HG03439 (cell line): ENCODE measurements around the gene OSBPL3.

Source experiments
- ATAC-seq: cut with Tn5 transposase; IDR thresholded peaks from one replicate; pipeline ENCODE4 v1.9.1; 2021; ENCODE audit warnings: mild to moderate bottlenecking, moderate library complexity; ENCODE audit not compliant: unreplicated experiment

Gene OSBPL3

GRCh38 chr7:24956021-24956420, 24.0 kb downstream of the OSBPL3 start:
- no peak for ATAC-seq

GRCh38 chr7:24955313-24955712, 24.7 kb downstream of the OSBPL3 start:
- ATAC-seq, result no peak

DNA sequence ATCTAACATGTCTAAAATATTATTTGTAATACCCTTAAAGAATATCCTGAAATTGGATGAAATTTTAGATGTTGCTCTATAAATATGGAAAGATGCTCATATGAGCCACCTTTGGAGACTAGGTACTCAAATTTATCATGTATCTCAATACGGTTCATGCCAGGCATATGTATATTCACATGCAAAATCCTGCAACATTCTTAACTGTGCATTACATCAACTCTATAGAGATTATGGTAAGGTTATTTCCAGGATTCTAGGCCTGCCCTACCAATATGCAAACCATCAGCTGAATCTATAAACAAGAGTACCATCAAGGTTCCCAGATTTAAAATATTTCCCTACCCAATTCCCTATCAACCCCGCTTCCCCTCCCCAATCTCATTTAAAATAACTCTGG, 27.5 kb downstream of the OSBPL3 start:
- no peak for ATAC-seq

GRCh38 chr7:24951441-24951980, 28.5 kb downstream of the OSBPL3 start:
- no peak for ATAC-seq

- no peak for ATAC-seq
These were observed 30.1 kb downstream of the OSBPL3 start for GRCh38 chr7:24949884-24950283.

- peak; percentile 60 for ATAC-seq
These were observed 31.2 kb downstream of the OSBPL3 start for GRCh38 chr7:24948739-24949138.

- ATAC-seq, result no peak
These were observed 33.5 kb downstream of the OSBPL3 start for GRCh38 chr7:24946467-24946866.

DNA sequence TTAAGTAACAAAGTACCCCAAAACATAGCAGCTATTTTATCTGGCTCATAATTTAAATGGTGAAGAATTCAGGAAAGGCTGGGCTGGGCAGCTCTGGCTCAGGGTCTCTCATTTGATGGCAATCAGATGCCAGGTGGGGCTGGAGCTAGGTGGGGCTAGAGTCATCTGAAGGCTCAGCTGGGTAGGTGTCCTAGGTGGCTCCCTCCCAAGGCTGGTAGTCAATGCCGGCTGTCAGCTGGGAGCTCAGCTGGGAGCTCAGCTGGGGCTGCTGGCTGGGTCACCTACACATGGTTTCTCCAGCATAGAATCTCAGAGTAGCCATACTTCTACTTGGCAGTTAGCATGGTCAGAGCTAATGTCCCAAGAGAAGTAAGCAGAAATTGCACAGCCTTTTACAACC, 34.1 kb downstream of the OSBPL3 start:
- ATAC-seq, result no peak

GRCh38 chr7:24943096-24943948, 36.7 kb downstream of the OSBPL3 start:
- ATAC-seq, result no peak

DNA sequence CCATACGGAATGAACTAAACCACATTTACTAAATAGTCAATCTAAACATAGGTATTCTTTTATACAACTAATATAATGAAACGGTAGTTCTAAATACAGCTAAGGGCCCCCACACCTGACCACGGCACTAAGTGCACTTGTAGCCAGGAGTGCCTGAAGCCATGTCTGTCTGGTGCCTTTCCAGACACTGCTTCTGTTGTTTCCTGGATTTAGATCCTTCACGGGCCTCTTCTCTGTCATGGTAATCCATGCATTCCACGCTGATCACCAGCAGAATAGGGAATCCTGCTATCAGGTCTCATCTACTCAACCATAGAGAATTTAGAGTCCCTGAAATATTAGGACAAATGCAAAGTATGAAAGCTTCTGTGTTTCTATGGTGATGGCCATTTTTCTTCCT, 37.8 kb downstream of the OSBPL3 start:
- no peak for ATAC-seq

- no peak for ATAC-seq
These were observed 40.6 kb downstream of the OSBPL3 start for GRCh38 chr7:24939416-24939815.

DNA sequence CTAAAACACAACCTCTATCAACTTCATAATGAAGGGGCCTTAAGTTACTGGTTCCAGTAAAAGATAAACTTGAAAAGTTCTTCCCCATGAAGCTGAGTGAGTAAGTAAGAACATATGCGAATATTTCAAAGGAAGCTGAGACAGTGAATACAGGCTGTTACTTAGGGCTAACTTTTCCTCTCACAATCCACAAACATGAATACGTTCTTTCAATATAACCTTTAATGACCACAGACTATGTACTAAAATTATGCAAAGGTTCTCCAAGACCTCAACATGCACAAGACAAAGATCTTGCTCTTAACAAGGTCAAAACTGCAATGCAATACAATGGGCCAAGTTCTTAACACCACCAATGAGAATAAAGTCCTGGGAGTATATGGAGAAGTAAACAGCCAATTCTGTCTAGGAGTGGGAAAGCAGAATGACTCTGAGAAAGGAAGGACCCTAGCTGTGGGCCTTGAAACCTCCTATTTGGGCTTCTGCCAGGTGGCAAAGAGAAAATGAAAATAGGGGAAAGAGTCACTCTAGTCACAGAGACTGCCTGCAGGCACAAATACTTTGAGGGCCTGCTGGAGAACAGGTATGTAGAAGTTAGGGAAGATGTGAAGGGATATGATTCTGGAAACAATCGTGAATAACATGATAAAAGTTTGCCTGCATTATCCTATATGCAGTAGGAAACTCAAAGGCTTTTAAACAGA, 43.7 kb downstream of the OSBPL3 start:
- peak; percentile 67 for ATAC-seq

- ATAC-seq, result no peak
These were observed 46.7 kb downstream of the OSBPL3 start for GRCh38 chr7:24933298-24933697.

GRCh38 chr7:24932815-24933214, 47.2 kb downstream of the OSBPL3 start:
- no peak for ATAC-seq

- ATAC-seq, result no peak
These were observed 47.6 kb downstream of the OSBPL3 start for GRCh38 chr7:24932389-24932788.

- no peak for ATAC-seq
These were observed 48.1 kb downstream of the OSBPL3 start for GRCh38 chr7:24931844-24932243.

- ATAC-seq, result no peak
These were observed 49.1 kb downstream of the OSBPL3 start for GRCh38 chr7:24930856-24931255.

DNA sequence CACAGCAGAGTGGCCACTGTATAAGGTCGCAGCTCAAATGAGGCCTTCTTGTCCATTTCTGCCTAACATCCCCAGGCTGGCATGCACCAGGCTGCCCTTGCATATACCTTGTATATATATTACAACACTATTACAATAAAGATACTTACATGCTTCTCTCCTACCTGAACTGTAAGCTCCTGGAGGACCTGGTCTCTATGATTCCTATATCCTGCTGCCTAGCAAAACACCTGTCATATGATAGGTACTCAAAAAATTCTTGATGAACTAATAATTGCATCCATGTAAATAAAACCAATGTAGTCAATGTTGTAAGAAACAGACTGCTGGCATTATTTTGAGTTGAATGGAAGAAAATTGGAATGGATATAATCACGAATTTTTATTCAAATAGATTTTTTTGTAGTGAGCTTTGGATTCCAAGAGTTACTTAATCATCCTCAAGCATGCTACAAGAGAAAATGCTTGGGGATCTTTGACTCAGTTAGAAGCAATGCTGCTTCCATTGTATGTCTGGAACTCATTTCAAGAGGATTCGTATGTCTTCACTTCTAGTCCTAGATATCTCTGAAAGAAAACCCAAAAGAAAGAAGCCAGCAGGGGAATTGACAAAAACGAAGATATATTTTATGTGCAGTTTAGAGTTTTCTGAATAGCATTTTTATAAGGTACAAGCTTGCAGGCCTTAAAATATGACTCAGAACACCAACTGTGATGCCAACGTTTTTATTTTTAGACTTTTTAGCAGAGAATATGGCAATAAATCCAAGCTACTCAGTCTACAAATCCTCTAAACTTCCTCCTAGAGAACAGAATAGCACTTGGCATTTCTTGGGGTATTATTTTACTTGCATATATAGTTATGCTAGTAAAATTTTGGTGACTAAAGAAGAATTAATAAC, 53.1 kb downstream of the OSBPL3 start:
- no peak for ATAC-seq

- ATAC-seq, result no peak
These were observed 55.6 kb downstream of the OSBPL3 start for GRCh38 chr7:24924375-24924774.

DNA sequence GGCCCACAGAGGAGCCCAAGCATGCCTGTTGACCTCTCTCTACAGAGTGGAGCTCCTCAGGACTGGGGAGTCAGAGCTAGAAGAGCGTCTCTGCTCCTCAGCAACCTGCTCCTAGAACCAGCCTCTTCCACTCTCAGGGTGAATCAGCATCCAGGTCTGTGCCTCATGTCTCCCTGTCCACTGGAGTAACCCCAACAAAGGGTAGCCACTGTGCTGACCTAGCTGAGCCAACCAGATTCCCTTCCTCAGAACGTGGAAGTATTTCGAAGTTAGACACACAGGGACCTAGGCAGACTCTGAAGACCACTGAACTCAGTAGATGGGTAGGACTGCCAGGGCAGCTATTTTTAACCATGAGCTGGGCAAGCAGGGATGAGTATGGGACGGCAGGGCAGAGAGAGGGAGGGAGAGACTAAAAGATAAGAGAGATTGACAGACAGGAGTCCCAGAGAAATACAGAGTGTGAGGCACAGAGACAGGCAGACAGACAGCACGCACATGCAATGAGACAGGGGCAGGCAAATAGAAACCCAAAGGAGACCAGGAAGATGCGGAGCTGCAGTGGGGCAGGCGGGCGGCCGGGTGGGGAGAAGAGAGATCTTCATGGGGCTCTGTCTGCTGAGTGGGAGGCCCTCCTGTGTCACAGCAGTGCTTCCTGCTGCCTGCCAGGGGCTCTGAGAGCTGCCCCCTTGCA, 56.7 kb downstream of the OSBPL3 start:
- no peak for ATAC-seq
